Hematopoietic multipotent progenitor cell treated with erythropoietin and hydrocortisone succinate and interleukin-3 and kit ligand, for 15 days (in vitro differentiated cells): ENCODE data around the gene TPX2.
"Not testable (repeated sequence)": the region's sequence is repeated elsewhere in the genome, so short reads cannot be mapped to it uniquely, and the experiment has no call there.

Experiments used
- DNase-seq: peaks from one replicate; pipeline ENCODE4 v3.0.0-alpha.2; 2015; ENCODE audit warnings: low spot score

The TPX2 gene

GRCh38 chr20:31720486-31721407 lies 18.3 kb upstream of the TPX2 start:
- peak; percentile 70 for DNase-seq

- peak; percentile 41 for DNase-seq
These were observed 17.5 kb upstream of the TPX2 start for GRCh38 chr20:31721408-31722256.

- peak; percentile 87 for DNase-seq
These were observed 16.6 kb upstream of the TPX2 start, which contains the start of gene BCL2L1 for GRCh38 chr20:31722257-31723068. BCL2L1 (minus strand) TSS chr20:31722868; CDS start chr20:31722218, 650 bp downstream.

- DNase-seq: no peak
These were observed 16.1 kb upstream of the TPX2 start for GRCh38 chr20:31723069-31723318.

- peak; percentile 96 for DNase-seq
These were observed 15.6 kb upstream of the TPX2 start for GRCh38 chr20:31723319-31724078.

- DNase-seq: no peak
These were observed 7.8 kb upstream of the TPX2 start for GRCh38 chr20:31731321-31731717.

- DNase-seq: no peak
These were observed 474 bp downstream of the TPX2 start for GRCh38 chr20:31739550-31739977.

GRCh38 chr20:31740208-31740607 lies 1.1 kb downstream of the TPX2 start:
- DNase-seq: peak; percentile 47

GRCh38 chr20:31740656-31741323 lies 1.7 kb downstream of the TPX2 start:
- no peak for DNase-seq

GRCh38 chr20:31746068-31746878 lies 7.2 kb downstream of the TPX2 start:
- no peak for DNase-seq

GRCh38 chr20:31747028-31747427 lies 7.9 kb downstream of the TPX2 start:
- DNase-seq: not testable (repeated sequence)

- DNase-seq: no peak
These were observed 8.6 kb downstream of the TPX2 start for GRCh38 chr20:31747640-31748039.

- no peak for DNase-seq
These were observed 10.1 kb downstream of the TPX2 start for GRCh38 chr20:31749223-31749622.

GRCh38 chr20:31751126-31751525 lies 12.0 kb downstream of the TPX2 start:
- no peak for DNase-seq

- DNase-seq: no peak
These were observed 18.2 kb downstream of the TPX2 start for GRCh38 chr20:31757254-31757653.

- DNase-seq: no peak
These were observed 19.4 kb downstream of the TPX2 start for GRCh38 chr20:31758521-31758920.

- no peak for DNase-seq
These were observed 19.9 kb downstream of the TPX2 start for GRCh38 chr20:31758991-31759390.

- DNase-seq: no peak
These were observed 20.9 kb downstream of the TPX2 start for GRCh38 chr20:31759836-31760518.

GRCh38 chr20:31760519-31761240 lies 21.6 kb downstream of the TPX2 start:
- no peak for DNase-seq
